ENCODE results near the gene NAV3. TPM values are rescaled to one million over a fixed set of nuclear protein-coding genes. Genes with fewer than 3 reads are reported as not detected.

NAV3 gene
- total RNA-seq, 1 experiment from 2014 or later, result 6.8 TPM

GRCh38 chr12:77816196-77816595 is 14.5 kb upstream of the NAV3 start:
- Histone ChIP-seq H4K20me1 (ENCODE audit: low read length) (no peaks in the 10 kb centered on the region), H3K27me3 (ENCODE audit: low read length) (peaks cover 35% of the 10 kb centered on the region), H3K4me3 (ENCODE audit: low read length) (no peak overlapping the region), H2AFZ (ENCODE audit: low read length) (no peak overlapping the region), H3K4me2 (ENCODE audit: low read length) (no peak overlapping the region), H3K9me2 (replicated peaks; ENCODE audit: low read length) (no peaks in the 10 kb centered on the region), H3K79me2 (ENCODE audit: low read length) (no peaks in the 10 kb centered on the region), H3K9ac (ENCODE audit: low read length) (no peak overlapping the region), H3F3A (ENCODE audit: low read length, unreplicated experiment) (no peaks in the 10 kb centered on the region), H3K9me3 (ENCODE audit: low read length) (no peaks in the 10 kb centered on the region), H3K27ac (ENCODE audit: low read length) (no peak overlapping the region), H3K36me3 (ENCODE audit: low read depth, low read length) (no peaks in the 10 kb centered on the region), H3K4me1 (ENCODE audit: insufficient read depth, low read length) (no peaks in the 10 kb centered on the region)
- no TSS peak for BruUV-seq (replicated peaks)
- DNase-seq, result no peak
- ChIA-PET CTCF (no interaction called here), POLR2A (ENCODE audit: unreplicated experiment) (no interaction called here)
- ATAC-seq, result no peak
- intact Hi-C loops (cut with micrococcal nuclease), result no loop called here
- TF ChIP-seq EZH2phosphoT487 (IDR thresholded peaks at IDR 0.05; ENCODE audit: borderline replicate concordance, low read length) (no peak), EZH2 (IDR thresholded peaks at IDR 0.05; ENCODE audit: low read length, unreplicated experiment) (no peak)
- TF ChIP-seq, protein P1, sequence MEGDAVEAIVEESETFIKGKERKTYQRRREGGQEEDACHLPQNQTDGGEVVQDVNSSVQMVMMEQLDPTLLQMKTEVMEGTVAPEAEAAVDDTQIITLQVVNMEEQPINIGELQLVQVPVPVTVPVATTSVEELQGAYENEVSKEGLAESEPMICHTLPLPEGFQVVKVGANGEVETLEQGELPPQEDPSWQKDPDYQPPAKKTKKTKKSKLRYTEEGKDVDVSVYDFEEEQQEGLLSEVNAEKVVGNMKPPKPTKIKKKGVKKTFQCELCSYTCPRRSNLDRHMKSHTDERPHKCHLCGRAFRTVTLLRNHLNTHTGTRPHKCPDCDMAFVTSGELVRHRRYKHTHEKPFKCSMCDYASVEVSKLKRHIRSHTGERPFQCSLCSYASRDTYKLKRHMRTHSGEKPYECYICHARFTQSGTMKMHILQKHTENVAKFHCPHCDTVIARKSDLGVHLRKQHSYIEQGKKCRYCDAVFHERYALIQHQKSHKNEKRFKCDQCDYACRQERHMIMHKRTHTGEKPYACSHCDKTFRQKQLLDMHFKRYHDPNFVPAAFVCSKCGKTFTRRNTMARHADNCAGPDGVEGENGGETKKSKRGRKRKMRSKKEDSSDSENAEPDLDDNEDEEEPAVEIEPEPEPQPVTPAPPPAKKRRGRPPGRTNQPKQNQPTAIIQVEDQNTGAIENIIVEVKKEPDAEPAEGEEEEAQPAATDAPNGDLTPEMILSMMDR (conservative IDR thresholded peaks at IDR 0.05; ENCODE audit: low read depth, low read length), result no peak

DNA sequence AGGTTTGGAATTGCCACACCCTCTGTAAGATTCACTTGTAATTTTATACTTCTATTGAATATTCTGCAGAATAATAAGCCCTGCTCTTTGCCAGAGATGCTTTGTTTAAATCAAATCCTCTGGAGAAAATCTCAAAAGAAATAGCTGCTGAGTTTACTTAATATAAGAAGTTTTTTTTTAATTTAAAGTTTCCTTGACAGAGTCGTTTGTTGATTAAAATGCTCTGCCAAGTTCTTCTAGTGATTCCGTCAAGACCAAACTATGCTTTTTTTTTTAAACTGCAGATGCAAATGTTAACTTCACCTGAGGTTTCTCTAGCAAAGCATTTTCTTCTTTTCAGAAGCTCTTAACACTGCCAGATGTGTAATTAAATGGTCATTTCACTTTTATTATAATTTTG is 13.4 kb upstream of the NAV3 start:
- H3K4me1 ChIP-seq (ENCODE audit: insufficient read depth, low read length), result no peaks in the 10 kb centered on the region
- intact Hi-C loops (cut with micrococcal nuclease), result no loop called here
- H3K9ac ChIP-seq (ENCODE audit: low read length), result no peak overlapping the region
- no peaks in the 10 kb centered on the region for H3K9me3 ChIP-seq (ENCODE audit: low read length)
- no peak overlapping the region for H2AFZ ChIP-seq (ENCODE audit: low read length)
- H3K9me2 ChIP-seq (replicated peaks; ENCODE audit: low read length), result no peaks in the 10 kb centered on the region
- CTCF ChIA-PET, result no interaction called here
- no peaks in the 10 kb centered on the region for H4K20me1 ChIP-seq (ENCODE audit: low read length)
- H3F3A ChIP-seq (ENCODE audit: low read length, unreplicated experiment), result no peaks in the 10 kb centered on the region
- H3K27me3 ChIP-seq (ENCODE audit: low read length), result peaks cover 41% of the 10 kb centered on the region
- BruUV-seq (replicated peaks), result no TSS peak
- TF ChIP-seq EZH2 (IDR thresholded peaks at IDR 0.05; ENCODE audit: low read length, unreplicated experiment), result no peak
- TF ChIP-seq, protein P1 (conservative IDR thresholded peaks at IDR 0.05; ENCODE audit: low read depth, low read length), result no peak
- no peak for TF ChIP-seq EZH2phosphoT487 (IDR thresholded peaks at IDR 0.05; ENCODE audit: borderline replicate concordance, low read length)
- no peaks in the 10 kb centered on the region for H3K79me2 ChIP-seq (ENCODE audit: low read length)
- POLR2A ChIA-PET (ENCODE audit: unreplicated experiment), result no interaction called here
- H3K4me2 ChIP-seq (ENCODE audit: low read length), result no peak overlapping the region
- DNase-seq, result no peak
- H3K27ac ChIP-seq (ENCODE audit: low read length), result no peak overlapping the region
- H3K36me3 ChIP-seq (ENCODE audit: low read depth, low read length), result no peaks in the 10 kb centered on the region
- no peak for ATAC-seq
- no peak overlapping the region for H3K4me3 ChIP-seq (ENCODE audit: low read length)

GRCh38 chr12:77818351-77818750 is 12.3 kb upstream of the NAV3 start:
- intact Hi-C loops (cut with micrococcal nuclease), result no loop called here
- no peak overlapping the region for H3K4me2 ChIP-seq (ENCODE audit: low read length)
- no peak overlapping the region for H2AFZ ChIP-seq (ENCODE audit: low read length)
- no peaks in the 10 kb centered on the region for H3K9me3 ChIP-seq (ENCODE audit: low read length)
- ChIA-PET POLR2A (ENCODE audit: unreplicated experiment) (no interaction called here), CTCF (no interaction called here)
- DNase-seq, result no peak
- H3F3A ChIP-seq (ENCODE audit: low read length, unreplicated experiment), result no peaks in the 10 kb centered on the region
- H3K27ac ChIP-seq (ENCODE audit: low read length), result no peak overlapping the region
- H4K20me1 ChIP-seq (ENCODE audit: low read length), result no peaks in the 10 kb centered on the region
- no peaks in the 10 kb centered on the region for H3K9me2 ChIP-seq (replicated peaks; ENCODE audit: low read length)
- no peaks in the 10 kb centered on the region for H3K79me2 ChIP-seq (ENCODE audit: low read length)
- H3K4me1 ChIP-seq (ENCODE audit: insufficient read depth, low read length), result no peaks in the 10 kb centered on the region
- H3K27me3 ChIP-seq (ENCODE audit: low read length), result peaks cover 41% of the 10 kb centered on the region
- no peak overlapping the region for H3K9ac ChIP-seq (ENCODE audit: low read length)
- no peak for ATAC-seq
- BruUV-seq (replicated peaks), result no TSS peak
- H3K4me3 ChIP-seq (ENCODE audit: low read length), result no peak overlapping the region
- no peaks in the 10 kb centered on the region for H3K36me3 ChIP-seq (ENCODE audit: low read depth, low read length)
- TF ChIP-seq, protein P1 (conservative IDR thresholded peaks at IDR 0.05; ENCODE audit: low read depth, low read length), result no peak
- TF ChIP-seq EZH2phosphoT487 (IDR thresholded peaks at IDR 0.05; ENCODE audit: borderline replicate concordance, low read length) (no peak), EZH2 (IDR thresholded peaks at IDR 0.05; ENCODE audit: low read length, unreplicated experiment) (no peak)

Data from PC-3 (cell line).